Measurements from ENCODE around the gene CALHM4. TPM values are rescaled to one million over a fixed set of nuclear protein-coding genes. Genes with fewer than 3 reads are reported as not detected.

The CALHM4 gene
- total RNA-seq, 4 donors from 2014 or later: not detected

DNA sequence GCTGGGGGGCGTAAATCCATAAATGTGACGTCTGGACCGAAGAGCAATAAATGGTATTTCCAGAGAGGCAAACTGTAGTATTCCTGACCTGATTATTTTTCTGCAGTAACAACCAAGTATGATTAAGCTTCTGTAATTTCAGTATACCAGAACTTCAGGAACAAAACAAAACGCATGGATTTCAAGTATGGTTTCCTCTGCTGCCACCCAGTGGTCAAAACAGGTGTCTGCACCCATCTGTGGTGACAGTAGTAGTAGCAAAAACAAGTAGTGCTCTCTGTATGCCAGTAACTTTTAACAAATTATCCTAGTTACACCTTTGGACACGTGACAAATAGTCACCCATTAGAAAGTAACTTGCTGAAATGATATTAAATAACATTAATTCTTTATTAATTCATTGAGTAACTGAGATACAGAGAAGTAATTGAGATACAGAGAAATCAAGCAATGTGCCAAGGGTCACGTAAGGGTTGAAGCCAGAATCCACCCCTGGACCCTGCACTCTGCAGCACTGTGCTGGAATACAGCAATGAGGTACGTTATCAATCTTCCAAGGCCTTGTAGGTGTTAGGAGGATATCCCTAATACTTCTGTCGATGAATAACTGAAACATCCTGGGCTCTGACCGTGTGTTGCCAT lies 7.9 kb downstream of the CALHM4 start:
- Histone ChIP-seq H3K9me3 (no peaks in the 10 kb centered on the region), H3K27me3 (no peaks in the 10 kb centered on the region), H3K4me1 (no peaks in the 10 kb centered on the region), H3K36me3 (no peaks in the 10 kb centered on the region), H3K4me3 (replicated peaks in 1 of 3) (no peak overlapping the region), H3K27ac (no peak overlapping the region)
- intact Hi-C loops (cut with DNase I): loop anchor here (5.0 to 10.0 kb wide), 2 partner anchors 119 to 277 kb away; no protein-coding TSS in a partner anchor
- DNase-seq: peak; percentile 75 to 78
- 49% methylated on average over 9 of the region's 9 CpGs for WGBS, 2 donors
- TF ChIP-seq POLR2A (IDR thresholded peaks at IDR 0.05): no peak
- TF ChIP-seq, protein P1, sequence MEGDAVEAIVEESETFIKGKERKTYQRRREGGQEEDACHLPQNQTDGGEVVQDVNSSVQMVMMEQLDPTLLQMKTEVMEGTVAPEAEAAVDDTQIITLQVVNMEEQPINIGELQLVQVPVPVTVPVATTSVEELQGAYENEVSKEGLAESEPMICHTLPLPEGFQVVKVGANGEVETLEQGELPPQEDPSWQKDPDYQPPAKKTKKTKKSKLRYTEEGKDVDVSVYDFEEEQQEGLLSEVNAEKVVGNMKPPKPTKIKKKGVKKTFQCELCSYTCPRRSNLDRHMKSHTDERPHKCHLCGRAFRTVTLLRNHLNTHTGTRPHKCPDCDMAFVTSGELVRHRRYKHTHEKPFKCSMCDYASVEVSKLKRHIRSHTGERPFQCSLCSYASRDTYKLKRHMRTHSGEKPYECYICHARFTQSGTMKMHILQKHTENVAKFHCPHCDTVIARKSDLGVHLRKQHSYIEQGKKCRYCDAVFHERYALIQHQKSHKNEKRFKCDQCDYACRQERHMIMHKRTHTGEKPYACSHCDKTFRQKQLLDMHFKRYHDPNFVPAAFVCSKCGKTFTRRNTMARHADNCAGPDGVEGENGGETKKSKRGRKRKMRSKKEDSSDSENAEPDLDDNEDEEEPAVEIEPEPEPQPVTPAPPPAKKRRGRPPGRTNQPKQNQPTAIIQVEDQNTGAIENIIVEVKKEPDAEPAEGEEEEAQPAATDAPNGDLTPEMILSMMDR (IDR thresholded peaks at IDR 0.05): peak; percentile 76 to 89 (median 86)

DNA sequence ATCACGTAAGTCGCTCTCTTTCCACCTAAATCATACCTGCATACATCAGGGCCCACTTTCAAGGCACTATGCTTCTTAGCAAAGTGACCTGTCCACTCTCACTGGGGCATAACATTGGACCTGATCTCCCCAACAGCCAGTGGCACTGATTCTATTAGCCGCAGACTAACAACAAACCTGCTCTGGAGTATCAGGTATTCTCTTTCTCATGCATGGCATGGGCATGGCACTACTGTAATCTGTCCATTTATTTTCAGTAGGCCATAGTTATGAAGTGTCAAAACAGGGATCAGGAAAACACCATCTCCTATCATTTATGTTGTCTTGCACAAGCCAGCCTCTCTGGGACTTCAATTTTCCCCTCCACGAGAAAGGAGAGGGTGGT lies 8.5 kb downstream of the CALHM4 start:
- no peaks in the 10 kb centered on the region for H3K36me3 ChIP-seq
- intact Hi-C loops (cut with DNase I): loop anchor here (5.0 to 10.0 kb wide), 2 partner anchors 120 to 277 kb away; no protein-coding TSS in a partner anchor
- no peaks in the 10 kb centered on the region for H3K9me3 ChIP-seq
- H3K27me3 ChIP-seq: no peaks in the 10 kb centered on the region
- TF ChIP-seq, protein P1 (IDR thresholded peaks at IDR 0.05): no peak
- no peak for TF ChIP-seq POLR2A (IDR thresholded peaks at IDR 0.05)
- H3K4me3 ChIP-seq (replicated peaks in 1 of 3): no peak overlapping the region
- H3K4me1 ChIP-seq: no peaks in the 10 kb centered on the region
- WGBS, 2 donors: 91 to 98% methylated on average over 4 of the region's 4 CpGs
- no peak for DNase-seq
- H3K27ac ChIP-seq: no peak overlapping the region

GRCh38 chr6:116562614-116563013 lies 9.1 kb downstream of the CALHM4 start:
- Histone ChIP-seq H3K27me3 (no peaks in the 10 kb centered on the region), H3K27ac (no peak overlapping the region), H3K36me3 (no peaks in the 10 kb centered on the region), H3K4me1 (no peaks in the 10 kb centered on the region), H3K9me3 (no peaks in the 10 kb centered on the region), H3K4me3 (replicated peaks in 1 of 3) (no peak overlapping the region)
- WGBS, 2 donors: 53 to 64% methylated on average over 3 of the region's 3 CpGs
- intact Hi-C loops (cut with DNase I): loop anchor here (5.0 to 10.0 kb wide), 2 partner anchors 120 to 278 kb away; no protein-coding TSS in a partner anchor
- no peak for TF ChIP-seq POLR2A (IDR thresholded peaks at IDR 0.05)
- TF ChIP-seq, protein P1 (IDR thresholded peaks at IDR 0.05): no peak
- no peak for DNase-seq

DNA sequence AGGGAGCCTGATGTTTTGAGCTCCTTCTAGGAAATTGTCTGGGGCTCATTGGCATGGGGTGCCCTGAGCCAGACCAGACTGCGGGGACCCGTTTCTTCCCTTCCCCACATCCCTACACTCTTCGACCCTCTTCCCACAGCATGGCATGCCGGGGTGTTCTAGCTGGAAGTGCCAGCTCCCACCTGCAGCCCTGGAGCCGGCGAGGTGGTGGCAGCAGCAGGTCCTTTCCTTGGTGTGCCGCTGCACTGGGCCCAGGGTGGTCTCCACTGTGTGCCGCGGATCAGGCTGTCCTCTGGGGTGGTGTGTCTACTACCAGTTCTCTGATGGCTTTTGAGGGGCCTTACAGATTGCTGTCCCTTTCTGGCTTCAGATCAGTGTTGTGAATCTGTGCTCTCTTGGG lies 10.3 kb downstream of the CALHM4 start:
- 93 to 95% methylated on average over 9 of the region's 9 CpGs for WGBS, 2 donors
- no peak overlapping the region for H3K4me3 ChIP-seq (replicated peaks in 1 of 3)
- H3K36me3 ChIP-seq: no peaks in the 10 kb centered on the region
- H3K4me1 ChIP-seq: no peaks in the 10 kb centered on the region
- H3K9me3 ChIP-seq: no peaks in the 10 kb centered on the region
- no peak overlapping the region for H3K27ac ChIP-seq
- no peak for TF ChIP-seq POLR2A (IDR thresholded peaks at IDR 0.05)
- TF ChIP-seq, protein P1 (IDR thresholded peaks at IDR 0.05): no peak
- no peaks in the 10 kb centered on the region for H3K27me3 ChIP-seq
- intact Hi-C loops (cut with DNase I): loop anchor here (5.0 to 10.0 kb wide), 2 partner anchors 122 to 279 kb away; no protein-coding TSS in a partner anchor
- no peak for DNase-seq

DNA sequence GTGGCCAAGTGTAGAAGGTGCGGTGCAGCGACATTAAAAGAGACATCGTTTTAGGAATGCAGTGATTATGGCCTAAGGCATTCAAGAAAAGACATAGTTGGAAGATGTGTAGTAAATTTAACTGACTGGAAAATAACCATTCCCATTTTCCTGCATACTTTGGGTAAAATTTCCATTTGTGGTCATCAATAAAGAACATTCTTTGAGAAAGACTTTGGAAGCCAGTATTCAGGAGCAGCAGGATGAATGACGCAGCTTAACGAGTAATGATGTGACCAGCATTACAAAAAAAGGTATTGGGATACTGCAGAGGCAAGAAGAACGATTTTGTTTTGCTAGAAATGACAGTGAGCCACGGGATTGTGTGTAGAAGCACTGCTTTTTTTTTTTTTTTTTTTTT lies 10.8 kb downstream of the CALHM4 start:
- H3K36me3 ChIP-seq: no peaks in the 10 kb centered on the region
- no peaks in the 10 kb centered on the region for H3K4me1 ChIP-seq
- 84 to 87% methylated on average over 7 of the region's 7 CpGs for WGBS, 2 donors
- no peak overlapping the region for H3K4me3 ChIP-seq (replicated peaks in 1 of 3)
- TF ChIP-seq, protein P1 (IDR thresholded peaks at IDR 0.05): no peak
- no peak for TF ChIP-seq POLR2A (IDR thresholded peaks at IDR 0.05)
- no peak overlapping the region for H3K27ac ChIP-seq
- intact Hi-C loops (cut with DNase I): loop anchor here (5.0 to 10.0 kb wide), 2 partner anchors 122 to 280 kb away; no protein-coding TSS in a partner anchor
- DNase-seq: no peak
- H3K27me3 ChIP-seq: no peaks in the 10 kb centered on the region
- no peaks in the 10 kb centered on the region for H3K9me3 ChIP-seq
